NCI-H1105 treated with DMSO at 0.1 percent for 48 hours (cell line): ENCODE measurements around the gene CDHR3.
A peak's percentile ranks its signal among the peaks of the same experiment; 100 is the strongest.

Experiments
- DNase-seq: peaks from one replicate; lab custom pipeline; 2025; lab: John Stamatoyannopoulos, UW

The CDHR3 gene

GRCh38 chr7:106065575-106066500 lies 102.8 kb downstream of the CDHR3 start:
- DNase-seq: no peak

- DNase-seq: no peak
Observed at GRCh38 chr7:106067678-106068077, 104.6 kb downstream of the CDHR3 start.

- DNase-seq: no peak
Observed at GRCh38 chr7:106068538-106068961, 105.5 kb downstream of the CDHR3 start.

GRCh38 chr7:106068986-106069385 lies 105.9 kb downstream of the CDHR3 start:
- no peak for DNase-seq

- DNase-seq: no peak
Observed at GRCh38 chr7:106069471-106070200, 106.6 kb downstream of the CDHR3 start.

- DNase-seq: peak; percentile 68
Observed at GRCh38 chr7:106070201-106070551, 107.1 kb downstream of the CDHR3 start.

- peak; percentile 95 for DNase-seq
Observed at GRCh38 chr7:106070567-106071254, 107.6 kb downstream of the CDHR3 start.

GRCh38 chr7:106071356-106071998 lies 108.4 kb downstream of the CDHR3 start:
- no peak for DNase-seq

- DNase-seq: peak; percentile 94
Observed at GRCh38 chr7:106071999-106072714, 109.1 kb downstream of the CDHR3 start.

- no peak for DNase-seq
Observed at GRCh38 chr7:106072715-106073091, 109.6 kb downstream of the CDHR3 start.

GRCh38 chr7:106073701-106074100 lies 110.6 kb downstream of the CDHR3 start:
- DNase-seq: no peak

GRCh38 chr7:106074257-106074656 lies 111.2 kb downstream of the CDHR3 start:
- DNase-seq: no peak

- DNase-seq: no peak
Observed at GRCh38 chr7:106075937-106076336, 112.9 kb downstream of the CDHR3 start.

- no peak for DNase-seq
Observed at GRCh38 chr7:106076537-106076936, 113.5 kb downstream of the CDHR3 start.

GRCh38 chr7:106080300-106080987 lies 117.4 kb downstream of the CDHR3 start:
- DNase-seq: no peak

- no peak for DNase-seq
Observed at GRCh38 chr7:106082087-106082854, 119.2 kb downstream of the CDHR3 start.
